HCT116 (cell line): Measurements from ENCODE around the gene ARHGEF12. TPM values are rescaled to one million over a fixed set of nuclear protein-coding genes. Genes with fewer than 3 reads are reported as not detected.

Source experiments
- ATAC-seq: fragments of 200-7000 bp; cut with Tn5 transposase; 2 replicates; pipeline ENCODE4 v1.9.1; 2020; ENCODE audit warnings: mild to moderate bottlenecking, moderate library complexity
- BruUV-seq: library from RNA; stranded (reverse); fragments of 400-500 nt; replicated peaks from 2 replicates; lab custom pipeline; 2021; lab: Mats Ljungman, UMichigan
- CTCF ChIA-PET: fragments of 300-600 bp; sonication (Branson Sonifier 250); formaldehyde crosslinking; loops from one replicate; lab custom pipeline; 2021; ENCODE audit warnings: antibody characterized with exemption; lab: Charles Lee
- POLR2A ChIA-PET: fragments of 300-600, 350-600 bp; sonication (Branson Sonifier 250); formaldehyde crosslinking; loops from one replicate; lab custom pipeline; 2021; ENCODE audit warnings: antibody characterized with exemption; lab: Charles Lee
- RAD21 ChIA-PET, 2 experiments: fragments of 300-600 bp; sonication (Branson Sonifier 250); formaldehyde crosslinking; loops; one replicate each; lab custom pipeline; 2023; ENCODE audit warnings: low total read pairs in 2 of 2; ENCODE audit not compliant: uncharacterized antibody in 2 of 2, unreplicated experiment in 2 of 2, low non-redundant PET in 1 of 2; lab: Charles Lee
- DNase-seq: peaks from one replicate; pipeline ENCODE4 v3.0.0-alpha.2; 2010; ENCODE audit warnings: low read depth, low spot score
- H2AFZ ChIP-seq: fragments of 200-600 bp; shearing (Covaris generic), sonication (generic); 2 replicates; pipeline ENCODE4 v1.6.1; 2017; ENCODE audit warnings: low read depth, mixed run types, mixed read lengths, antibody characterized with exemption, low read length; ENCODE audit not compliant: poor library complexity, severe bottlenecking
- H3K27ac ChIP-seq: 2 replicates; pipeline ENCODE4 v1.5.1; 2012; ENCODE audit warnings: low read depth, low read length
- H3K27me3 ChIP-seq: fragments of 200-600 bp; sonication (generic); 2 replicates; pipeline ENCODE4 v1.6.1; 2016; ENCODE audit warnings: mixed run types, low read length, mixed read lengths; ENCODE audit not compliant: insufficient read depth
- H3K36me3 ChIP-seq, 2 experiments: fragments of 200-500 bp in 1 of 2; fragments of 200-600 bp in 1 of 2; sonication (Bioruptor generic) in 1 of 2; sonication (generic) in 1 of 2; 2 replicates each; pipeline versions ENCODE4 v1.5.1 to v1.6.1; 2014 to 2016; ENCODE audit warnings: low read length in 2 of 2, inconsistent platforms in 1 of 2, mixed read lengths in 1 of 2, mixed run types in 1 of 2; ENCODE audit not compliant: insufficient read depth in 2 of 2, control insufficient read depth in 1 of 2
- H3K4me1 ChIP-seq, 2 experiments: fragments of 200-600 bp in 1 of 2; sonication (generic) in 1 of 2; 2 replicates each; pipeline versions ENCODE4 v1.5.1 to v1.6.1; 2012 to 2017; ENCODE audit warnings: low read length in 2 of 2, inconsistent platforms in 1 of 2, mild to moderate bottlenecking in 1 of 2, mixed read lengths in 1 of 2, mixed run types in 1 of 2, moderate library complexity in 1 of 2; ENCODE audit not compliant: insufficient read depth in 2 of 2, control insufficient read depth in 1 of 2
- H3K4me2 ChIP-seq: fragments of 200-600 bp; sonication (generic); 2 replicates; pipeline ENCODE4 v1.6.1; 2017; ENCODE audit warnings: mixed run types, low read length, mixed read lengths
- H3K4me3 ChIP-seq, 2 experiments: fragments of 200-600 bp in 1 of 2; sonication (generic) in 1 of 2; replicated peaks in 1 of 2; 2 replicates each; pipeline ENCODE4 v1.5.1; 2011 to 2016; ENCODE audit warnings: low read length in 2 of 2, control low read depth in 1 of 2, low read depth in 1 of 2, mild to moderate bottlenecking in 1 of 2, mixed read lengths in 1 of 2, mixed run types in 1 of 2
- H3K79me2 ChIP-seq: fragments of 200-600 bp; sonication (generic); 2 replicates; pipeline ENCODE4 v1.6.1; 2017; ENCODE audit warnings: mild to moderate bottlenecking, mixed run types, low read length, moderate library complexity, mixed read lengths; ENCODE audit not compliant: insufficient read depth
- H3K9ac ChIP-seq: fragments of 200-600 bp; sonication (generic); 2 replicates; pipeline ENCODE4 v1.6.1; 2016; ENCODE audit warnings: low read length, mixed read lengths
- H3K9me2 ChIP-seq: fragments of 200-600 bp; sonication (generic), shearing (Covaris generic); 2 replicates; pipeline ENCODE4 v1.6.1; 2017; ENCODE audit warnings: mixed run types, mild to moderate bottlenecking, moderate library complexity; ENCODE audit not compliant: insufficient read depth
- H3K9me3 ChIP-seq, 2 experiments: fragments of 200-500 bp in 1 of 2; fragments of 200-600 bp in 1 of 2; sonication (Bioruptor generic) in 1 of 2; sonication (generic) in 1 of 2; 2 replicates each; pipeline ENCODE4 v1.6.1; 2014 to 2017; ENCODE audit warnings: low read length in 2 of 2, mixed read lengths in 2 of 2, inconsistent platforms in 1 of 2, low read depth in 1 of 2, mild to moderate bottlenecking in 1 of 2, mixed run types in 1 of 2, moderate library complexity in 1 of 2; ENCODE audit not compliant: control insufficient read depth in 1 of 2, insufficient read depth in 1 of 2
- H4K20me1 ChIP-seq: fragments of 200-600 bp; sonication (generic), shearing (Covaris generic); 2 replicates; pipeline ENCODE4 v1.6.1; 2017; ENCODE audit warnings: mixed run types, mild to moderate bottlenecking, moderate library complexity; ENCODE audit not compliant: insufficient read depth
- CBX3 ChIP-seq: IDR thresholded peaks from 2 replicates; pipeline ENCODE4 v1.6.1; 2012; ENCODE audit warnings: low read depth
- CEBPB ChIP-seq: IDR thresholded peaks from 2 replicates; pipeline ENCODE4 v1.6.1; 2012; ENCODE audit warnings: low read depth
- ELF1 ChIP-seq: IDR thresholded peaks from 2 replicates; pipeline ENCODE4 v1.6.1; 2012; ENCODE audit warnings: low read depth, borderline replicate concordance
- EZH2 ChIP-seq: fragments of 200-600 bp; sonication (generic); IDR thresholded peaks from 2 replicates; pipeline ENCODE4 v1.6.1; 2017; ENCODE audit warnings: antibody characterized with exemption, mixed run types
- EZH2phosphoT487 ChIP-seq: fragments of 200-600 bp; IDR thresholded peaks from 2 replicates; pipeline ENCODE4 v1.6.1; 2018; ENCODE audit warnings: antibody characterized with exemption, borderline replicate concordance
- FOSL1 ChIP-seq: IDR thresholded peaks from 2 replicates; pipeline ENCODE4 v1.6.1; 2012; ENCODE audit warnings: low read depth
- JUND ChIP-seq: IDR thresholded peaks from 2 replicates; pipeline ENCODE4 v1.6.1; 2012
- MAX ChIP-seq: IDR thresholded peaks from 2 replicates; pipeline ENCODE4 v1.6.1; 2012
- POLR2A ChIP-seq: IDR thresholded peaks from 2 replicates; pipeline ENCODE4 v1.7.0; 2011; ENCODE audit warnings: borderline replicate concordance; ENCODE audit not compliant: insufficient read depth, insufficient read length; ENCODE audit errors: extremely low read depth
- REST ChIP-seq: IDR thresholded peaks from 2 replicates; pipeline ENCODE4 v1.6.1; 2012; ENCODE audit warnings: low read depth
- SIN3A ChIP-seq: IDR thresholded peaks from 2 replicates; pipeline ENCODE4 v1.6.1; 2012; ENCODE audit warnings: low read depth
- SP1 ChIP-seq: IDR thresholded peaks from 2 replicates; pipeline ENCODE4 v1.6.1; 2012; ENCODE audit warnings: low read depth
- TCF7L2 ChIP-seq: IDR thresholded peaks from 2 replicates; pipeline ENCODE4 v1.7.0; 2011; ENCODE audit warnings: borderline replicate concordance, inconsistent platforms; ENCODE audit not compliant: insufficient read depth, insufficient read length; ENCODE audit errors: extremely low read depth
- YY1 ChIP-seq: IDR thresholded peaks from 2 replicates; pipeline ENCODE4 v1.6.1; 2011; ENCODE audit warnings: low read length, low read depth, moderate library complexity, mild to moderate bottlenecking; ENCODE audit not compliant: insufficient replicate concordance; ENCODE audit errors: extremely low read depth
- ZBTB33 ChIP-seq: IDR thresholded peaks from 2 replicates; pipeline ENCODE4 v1.6.1; 2011; ENCODE audit warnings: mild to moderate bottlenecking, low read length, moderate library complexity; ENCODE audit not compliant: insufficient replicate concordance; ENCODE audit errors: extremely low read depth
- ZFX ChIP-seq: fragments of 450-650 bp; IDR thresholded peaks from 2 replicates; pipeline ENCODE4 v1.6.1; 2017
- ZNF274 ChIP-seq: fragments of 200-500 bp; sonication (Bioruptor generic); IDR thresholded peaks from 2 replicates; pipeline ENCODE4 v1.6.1; 2014; ENCODE audit warnings: mild to moderate bottlenecking, low read depth, low read length, inconsistent platforms
- intact Hi-C: fragments of 100-400 bp; cut with micrococcal nuclease; formaldehyde crosslinking; loops from 2 replicates; pipeline ENCODE4 v1.10.0; 2022
- total RNA-seq: library from RNA; stranded (reverse); gene quantifications from one replicate; pipeline ENCODE4 v1.2.1, GENCODE V29; 2021; ENCODE audit not compliant: unreplicated experiment

ARHGEF12 gene
- total RNA-seq, 1 experiment from 2014 or later: 81.4 TPM

GRCh38 chr11:120398132-120398531 is 61.9 kb downstream of the ARHGEF12 start:
- peaks cover 25% of the 10 kb centered on the region; the same call in 1 of the 2 replicates for H4K20me1 ChIP-seq
- POLR2A ChIA-PET: no interaction called here
- TF ChIP-seq ZFX (no peak), CBX3 (no peak), MAX (no peak), REST (no peak), ELF1 (no peak), EZH2 (no peak), EZH2phosphoT487 (no peak), YY1 (no peak), SIN3A (no peak), ZNF274 (no peak), SP1 (no peak), ZBTB33 (no peak), POLR2A (no peak), TCF7L2 (no peak), CEBPB (no peak), FOSL1 (no peak), JUND (no peak)
- no peak overlapping the region for H3K27ac ChIP-seq
- no peaks in the 10 kb centered on the region for H3K36me3 ChIP-seq
- H3K4me2 ChIP-seq: no peak overlapping the region
- BruUV-seq: no TSS peak
- intact Hi-C loops: no loop called here
- no peak overlapping the region for H3K4me3 ChIP-seq
- CTCF ChIA-PET: no interaction called here
- no peak for ATAC-seq
- no peaks in the 10 kb centered on the region for H3K9me2 ChIP-seq
- no peak overlapping the region for H3K9ac ChIP-seq
- no peak for DNase-seq
- no peaks in the 10 kb centered on the region for H3K27me3 ChIP-seq
- no peaks in the 10 kb centered on the region for H3K9me3 ChIP-seq
- peaks cover 25 to 31% of the 10 kb centered on the region in 2 experiments for H3K4me1 ChIP-seq
- H3K79me2 ChIP-seq: peaks cover 86% of the 10 kb centered on the region
- no peak overlapping the region for H2AFZ ChIP-seq
- RAD21 ChIA-PET: no interaction called here
